ENCODE data around the gene UBE2L5.

The UBE2L5 gene

DNA sequence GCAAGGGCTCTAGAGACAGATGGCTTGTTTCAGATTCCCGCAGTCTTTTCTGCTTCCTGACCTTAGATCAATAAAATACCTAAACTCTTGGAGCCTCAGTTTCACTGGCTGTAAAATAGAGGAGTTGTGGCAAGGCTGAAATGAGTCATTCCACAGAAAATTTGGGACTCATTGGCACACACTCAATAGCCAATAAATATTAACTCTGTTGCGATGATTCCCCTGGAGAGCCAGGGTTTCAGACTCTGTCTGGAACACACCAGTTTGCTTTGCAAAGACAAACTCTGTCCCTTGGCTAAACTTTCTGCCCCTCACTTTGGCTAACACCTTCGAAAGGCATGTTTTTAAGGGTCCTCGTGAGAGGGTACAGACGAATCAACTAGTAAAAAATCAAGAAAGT is 18.1 kb upstream of the UBE2L5 start:
- in situ Hi-C loops (cut with HindIII; ENCODE audit: low sequenced_read_pairs): no loop called here
- no peak overlapping the region for H3K4me3 ChIP-seq (ENCODE audit: low read depth, low read length)
- TF ChIP-seq, protein P1, sequence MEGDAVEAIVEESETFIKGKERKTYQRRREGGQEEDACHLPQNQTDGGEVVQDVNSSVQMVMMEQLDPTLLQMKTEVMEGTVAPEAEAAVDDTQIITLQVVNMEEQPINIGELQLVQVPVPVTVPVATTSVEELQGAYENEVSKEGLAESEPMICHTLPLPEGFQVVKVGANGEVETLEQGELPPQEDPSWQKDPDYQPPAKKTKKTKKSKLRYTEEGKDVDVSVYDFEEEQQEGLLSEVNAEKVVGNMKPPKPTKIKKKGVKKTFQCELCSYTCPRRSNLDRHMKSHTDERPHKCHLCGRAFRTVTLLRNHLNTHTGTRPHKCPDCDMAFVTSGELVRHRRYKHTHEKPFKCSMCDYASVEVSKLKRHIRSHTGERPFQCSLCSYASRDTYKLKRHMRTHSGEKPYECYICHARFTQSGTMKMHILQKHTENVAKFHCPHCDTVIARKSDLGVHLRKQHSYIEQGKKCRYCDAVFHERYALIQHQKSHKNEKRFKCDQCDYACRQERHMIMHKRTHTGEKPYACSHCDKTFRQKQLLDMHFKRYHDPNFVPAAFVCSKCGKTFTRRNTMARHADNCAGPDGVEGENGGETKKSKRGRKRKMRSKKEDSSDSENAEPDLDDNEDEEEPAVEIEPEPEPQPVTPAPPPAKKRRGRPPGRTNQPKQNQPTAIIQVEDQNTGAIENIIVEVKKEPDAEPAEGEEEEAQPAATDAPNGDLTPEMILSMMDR (IDR thresholded peaks at IDR 0.05; ENCODE audit: low read depth, low read length): no peak
- no peak for DNase-seq (ENCODE audit: low read depth, low spot score)

DNA sequence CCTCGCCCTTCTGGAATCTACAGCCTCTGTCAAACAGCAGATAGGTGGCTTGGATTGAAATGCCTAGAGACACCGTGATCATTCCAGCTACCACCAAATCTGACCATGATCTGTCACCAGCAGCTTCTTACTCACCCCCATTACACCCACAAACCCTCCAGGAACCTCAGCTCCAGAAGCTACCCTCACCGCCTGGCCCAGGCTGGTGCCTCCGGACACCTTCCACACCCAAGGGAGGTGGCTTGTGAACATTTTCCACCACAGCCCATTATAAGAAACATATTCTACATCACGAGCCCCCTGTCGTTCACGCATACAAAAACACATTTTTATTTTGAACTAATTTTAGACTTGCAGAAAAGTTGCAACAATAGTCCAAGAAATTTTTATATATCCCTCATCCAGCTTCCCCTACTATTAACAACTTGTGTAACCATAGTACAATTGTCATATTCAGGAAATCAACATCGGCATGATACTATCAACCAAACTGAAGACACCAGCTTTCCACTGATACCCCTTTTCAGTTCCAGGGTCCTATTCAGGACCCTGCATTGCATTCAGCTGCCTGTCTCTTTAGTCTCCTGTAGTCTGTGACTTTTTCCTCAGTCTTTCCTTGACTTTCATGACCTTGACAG is 15.4 kb upstream of the UBE2L5 start:
- in situ Hi-C loops (cut with HindIII; ENCODE audit: low sequenced_read_pairs): no loop called here
- no peak for DNase-seq (ENCODE audit: low read depth, low spot score)
- no peak overlapping the region for H3K4me3 ChIP-seq (ENCODE audit: low read depth, low read length)
- TF ChIP-seq, protein P1 (IDR thresholded peaks at IDR 0.05; ENCODE audit: low read depth, low read length): no peak

DNA sequence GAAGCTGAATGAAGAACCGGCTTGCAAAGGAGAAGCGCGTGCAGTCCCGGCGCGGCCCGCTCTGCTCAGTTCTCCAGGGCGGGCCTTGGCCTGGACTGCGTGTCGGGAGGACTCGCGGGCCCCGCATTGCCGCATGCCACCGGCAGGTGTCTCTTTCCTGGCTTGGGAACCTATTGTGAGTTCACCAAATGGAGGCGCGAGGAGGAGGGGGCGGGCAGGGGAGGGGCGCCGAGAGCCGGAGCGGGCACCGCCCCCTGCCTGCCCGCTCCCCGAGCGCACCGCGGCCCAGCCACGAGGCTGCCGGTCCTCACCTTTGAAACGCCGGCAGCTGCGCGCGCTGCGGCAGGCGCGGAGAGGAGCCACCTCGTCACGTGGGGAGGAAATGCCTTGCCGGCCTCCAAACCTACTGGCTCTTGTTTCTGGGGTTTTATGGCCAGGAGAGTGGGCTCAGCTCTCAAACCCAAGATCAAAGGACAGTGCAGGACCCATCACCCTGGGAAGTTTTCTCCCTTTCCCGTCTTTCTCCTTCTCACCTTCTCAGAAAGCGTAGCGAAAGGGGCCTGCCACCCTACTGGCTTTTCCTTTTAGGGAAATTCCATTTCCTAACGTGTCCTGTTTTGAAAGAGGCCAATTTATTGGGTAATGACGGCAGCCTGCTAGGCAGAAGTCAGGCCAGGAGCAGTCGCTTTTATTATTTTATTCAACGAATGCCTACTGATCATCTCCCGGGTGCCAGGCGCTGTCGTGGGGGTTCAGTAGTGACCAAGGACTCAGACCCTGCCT is 13.8 kb upstream of the UBE2L5 start:
- peak; percentile 91 for DNase-seq (ENCODE audit: low read depth, low spot score)
- TF ChIP-seq, protein P1 (IDR thresholded peaks at IDR 0.05; ENCODE audit: low read depth, low read length): peak; percentile 75
- in situ Hi-C loops (cut with HindIII; ENCODE audit: low sequenced_read_pairs): no loop called here
- no peak overlapping the region for H3K4me3 ChIP-seq (ENCODE audit: low read depth, low read length)

DNA sequence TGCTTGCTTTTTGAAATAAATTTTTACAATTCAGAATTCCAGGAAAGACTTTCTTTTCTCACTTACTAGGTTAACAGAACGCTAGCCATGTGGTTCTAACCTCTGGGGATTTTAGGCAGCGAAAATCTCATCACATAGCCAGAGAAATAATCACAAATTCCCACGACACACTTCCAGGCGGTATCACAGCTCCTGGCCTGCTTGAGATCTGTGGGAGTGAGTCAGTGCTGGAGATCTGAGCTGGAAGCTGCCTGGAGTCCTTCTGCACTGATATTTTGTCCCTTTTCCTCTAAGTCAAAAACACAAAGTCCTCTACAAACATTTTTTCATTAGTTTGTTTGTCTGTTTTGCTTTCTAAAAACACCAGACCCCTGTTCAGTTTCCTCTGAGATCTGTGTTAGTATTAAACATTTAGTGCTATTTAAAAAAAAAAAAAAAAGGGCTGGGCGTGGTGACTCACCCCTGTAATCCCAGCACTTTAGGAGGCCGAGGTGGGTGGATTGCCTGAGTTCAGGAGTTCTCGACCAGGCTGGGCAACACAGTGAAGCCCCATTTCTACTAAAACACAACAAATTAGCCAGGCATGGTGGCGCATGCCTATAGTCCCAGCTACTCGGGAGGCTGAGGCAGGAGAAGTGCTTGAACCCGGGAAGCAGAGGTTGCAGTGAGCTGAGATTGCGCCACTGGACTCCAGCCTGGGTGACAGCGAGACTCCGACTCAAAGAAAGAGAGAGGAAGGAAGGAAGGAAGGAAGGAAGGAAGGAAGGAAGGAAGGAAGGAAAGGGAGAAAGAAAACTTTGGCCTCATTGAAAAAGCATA is 12.2 kb upstream of the UBE2L5 start:
- in situ Hi-C loops (cut with HindIII; ENCODE audit: low sequenced_read_pairs): no loop called here
- DNase-seq (ENCODE audit: low read depth, low spot score): peak; percentile 76
- TF ChIP-seq, protein P1 (IDR thresholded peaks at IDR 0.05; ENCODE audit: low read depth, low read length): no peak
- no peak overlapping the region for H3K4me3 ChIP-seq (ENCODE audit: low read depth, low read length)

DNA sequence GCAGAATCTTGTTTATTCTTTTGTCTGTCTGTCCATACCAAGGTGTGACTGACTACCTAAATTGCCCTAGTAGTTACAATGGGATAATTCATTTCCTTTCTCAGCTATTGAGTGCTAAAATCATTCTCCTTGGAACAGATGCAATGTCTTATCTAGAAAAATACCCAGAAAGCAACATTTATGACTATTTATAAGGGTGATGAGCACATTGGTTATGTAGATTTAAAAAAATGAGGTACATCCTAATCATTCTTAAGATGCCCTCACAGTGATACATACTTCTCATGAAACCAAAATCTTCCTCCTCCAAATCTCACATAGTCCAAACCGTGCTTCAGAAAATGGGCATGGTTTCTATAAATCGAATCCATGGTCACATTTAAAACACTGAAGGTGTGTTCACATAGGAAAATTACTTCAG is 11.6 kb upstream of the UBE2L5 start:
- no peak overlapping the region for H3K4me3 ChIP-seq (ENCODE audit: low read depth, low read length)
- no peak for DNase-seq (ENCODE audit: low read depth, low spot score)
- in situ Hi-C loops (cut with HindIII; ENCODE audit: low sequenced_read_pairs): no loop called here
- TF ChIP-seq, protein P1 (IDR thresholded peaks at IDR 0.05; ENCODE audit: low read depth, low read length): no peak

DNA sequence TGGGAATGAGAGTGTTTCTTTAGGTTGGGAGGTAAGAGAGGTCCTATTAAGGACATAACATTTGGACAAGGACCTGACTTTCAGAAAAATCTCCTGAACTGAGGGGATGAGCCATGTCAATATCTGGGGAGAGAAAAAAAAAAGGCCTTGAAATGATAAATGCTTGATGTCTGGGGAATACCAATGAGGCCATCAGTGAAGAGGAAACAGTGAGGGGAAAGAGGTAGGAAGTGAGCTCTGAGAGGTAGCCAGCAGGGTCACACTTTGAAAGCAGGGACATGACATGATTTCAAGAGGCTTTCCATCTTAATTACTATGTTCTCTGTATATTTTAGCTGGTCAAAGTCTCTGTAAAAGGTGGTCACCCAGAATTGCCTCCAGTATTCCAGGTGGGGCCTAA is 9.9 kb upstream of the UBE2L5 start:
- no peak overlapping the region for H3K4me3 ChIP-seq (ENCODE audit: low read depth, low read length)
- no peak for DNase-seq (ENCODE audit: low read depth, low spot score)
- in situ Hi-C loops (cut with HindIII; ENCODE audit: low sequenced_read_pairs): no loop called here
- TF ChIP-seq, protein P1 (IDR thresholded peaks at IDR 0.05; ENCODE audit: low read depth, low read length): no peak
